ENCODE measurements around the gene HOXC6.
"Not testable (repeated sequence)": the region's sequence is repeated elsewhere in the genome, so short reads cannot be mapped to it uniquely, and the experiment has no call there.

HOXC6 gene

GRCh38 chr12:54058128-54058768, 30.0 kb downstream of the HOXC6 start:
- no peak for DNase-seq (ENCODE audit: low spot score)

- no peak for DNase-seq (ENCODE audit: low spot score)
Observed at GRCh38 chr12:54059668-54060067, 31.4 kb downstream of the HOXC6 start.

- no peak for DNase-seq (ENCODE audit: low spot score)
Observed at GRCh38 chr12:54060174-54060974, 32.1 kb downstream of the HOXC6 start.

- DNase-seq (ENCODE audit: low spot score): no peak
Observed at GRCh38 chr12:54060975-54061778, 32.9 kb downstream of the HOXC6 start.

GRCh38 chr12:54065677-54066076, 37.4 kb downstream of the HOXC6 start:
- no peak for DNase-seq (ENCODE audit: low spot score)

- DNase-seq (ENCODE audit: low spot score): no peak
Observed at GRCh38 chr12:54066408-54066807, 38.2 kb downstream of the HOXC6 start.

GRCh38 chr12:54068418-54069070, 40.3 kb downstream of the HOXC6 start:
- no peak for DNase-seq (ENCODE audit: low spot score)

GRCh38 chr12:54071942-54072341, 43.7 kb downstream of the HOXC6 start:
- no peak for DNase-seq (ENCODE audit: low spot score)

- no peak for DNase-seq (ENCODE audit: low spot score)
Observed at GRCh38 chr12:54074308-54074707, 46.1 kb downstream of the HOXC6 start.

- no peak for DNase-seq (ENCODE audit: low spot score)
Observed at GRCh38 chr12:54075409-54075808, 47.2 kb downstream of the HOXC6 start.

- DNase-seq (ENCODE audit: low spot score): no peak
Observed at GRCh38 chr12:54075974-54076373, 47.7 kb downstream of the HOXC6 start.

GRCh38 chr12:54077843-54078242, 49.6 kb downstream of the HOXC6 start:
- not testable (repeated sequence) for DNase-seq (ENCODE audit: low spot score)

GRCh38 chr12:54079115-54079514, 50.9 kb downstream of the HOXC6 start:
- not testable (repeated sequence) for DNase-seq (ENCODE audit: low spot score)

All from CD4-positive, alpha-beta T cell treated with Interleukin-6 at 100 ng/mL for 8 hours (primary cell).